Pancreas (tissue), 10 donors: Measurements from ENCODE around the gene ADK. TPM values are rescaled to one million over a fixed set of nuclear protein-coding genes. Genes with fewer than 3 reads are reported as not detected.

Experiments
- ATAC-seq, 4 donors: fragments of 200-7000 bp; cut with Tn5 transposase; one replicate each; pipeline versions ENCODE4 v1.8.0 to v1.9.1; 2020; ENCODE audit warnings: mild to moderate bottlenecking in 4 of 4, moderate library complexity in 4 of 4
- DNase-seq, 6 donors: peaks; one replicate each; pipeline ENCODE4 v3.0.0-alpha.2; 2020
- FAIRE-seq: peaks from 2 replicates; lab custom pipeline; 2012; peaks lifted over from hg19 to GRCh38; lab: Jason Lieb, UNC
- H3K27ac ChIP-seq, 4 donors: fragments of 200-600 bp; sonication (generic); 1 replicate in 3 of 4; 2 replicates in 1 of 4; pipeline versions ENCODE4 v1.5.0 to v1.8.0; 2020
- H3K27me3 ChIP-seq, 4 donors: fragments of 200-600 bp; one replicate each; pipeline ENCODE4 v1.8.0; 2021
- H3K36me3 ChIP-seq, 3 donors: fragments of 200-600 bp; sonication (generic) in 1 of 3; one replicate each; pipeline versions ENCODE4 v1.5.0 to v1.8.0; 2020 to 2021
- H3K4me1 ChIP-seq, 3 donors: fragments of 200-600 bp; one replicate each; pipeline ENCODE4 v1.8.0; 2021
- H3K4me3 ChIP-seq, 4 donors: fragments of 200-600 bp; sonication (generic) in 2 of 4; one replicate each; pipeline versions ENCODE4 v1.5.0 to v1.8.0; 2020 to 2021
- H3K9me3 ChIP-seq, 4 donors: fragments of 200-600 bp; one replicate each; pipeline ENCODE4 v1.8.0; 2021
- CTCF ChIP-seq, 4 donors: fragments of 200-600 bp; sonication (generic) in 3 of 4; IDR thresholded peaks; one replicate each; pipeline versions ENCODE4 v1.5.0 to v1.8.0; 2021; ENCODE audit warnings: antibody characterized with exemption in 4 of 4
- WGBS, 2 donors: extraction: QIAGEN DNeasy Blood & Tissue Kit; methylation state at CpG; one replicate each; pipeline ENCODE4 v1.1.7; 2013; 5-methylcytosine and 5-hydroxymethylcytosine counted together
- intact Hi-C, 3 donors: fragments of 100-400 bp; cut with DNase I; formaldehyde crosslinking; loops; one replicate each; pipeline versions ENCODE4 v1.11.1 to v1.14.2; 2022
- polyA plus RNA-seq, 2 donors: library from polyadenylated mRNA; stranded (reverse); fragments of 200-250 nt; gene quantifications; one replicate each; pipeline ENCODE4 v1.2.3, GENCODE V29; 2013
- total RNA-seq, 6 donors: library from RNA; stranded (reverse); fragmentation: NEBNext Ultra II Directional in 4 of 6; extraction: Animal tissue kit (Norgen Biotek cat#: 25700) in 4 of 6; gene quantifications; one replicate each; pipeline versions ENCODE4 v1.2.1 to v1.2.4, GENCODE V29; 2021 to 2023
- donor health status: healthy with polysubstance abuse.
- donor health status: DM: no; HTN: no; CAD: no; lungs with moderate emphysema.
- donor health status: DM: no; HTN: no; CAD: no.
- donor health status: control.
- donor health status: control.
- donor health status: Bipolar disorder and iron deficiency.
- donor health status: DM: yes; HTN: yes; CAD: no.
- donor health status: DM: no; HTN: no; CAD: no.
- donor health status: DM: no; HTN: no; CAD: no.
- donor health status: DM: yes; HTN: yes; CAD: no.

ADK gene
- total and polyA plus RNA-seq, 8 donors: 6.5 to 17.3 (median 13.4) TPM

GRCh38 chr10:74202356-74202755 lies 51.3 kb downstream of the ADK start:
- Histone ChIP-seq H3K36me3 (no peaks in the 10 kb centered on the region), H3K4me1 (peaks cover 0 to 7% (median 0%) of the 10 kb centered on the region in 3 donors), H3K27ac (no peak overlapping the region), H3K9me3 (no peaks in the 10 kb centered on the region), H3K4me3 (no peak overlapping the region), H3K27me3 (no peaks in the 10 kb centered on the region)
- no peak for DNase-seq
- ATAC-seq: no peak
- intact Hi-C loops: no loop called here
- WGBS, 2 donors: 89 to 95% methylated on average over 2 of the region's 2 CpGs
- no peak for TF ChIP-seq CTCF (IDR thresholded peaks at IDR 0.05)
- no peak for FAIRE-seq

DNA sequence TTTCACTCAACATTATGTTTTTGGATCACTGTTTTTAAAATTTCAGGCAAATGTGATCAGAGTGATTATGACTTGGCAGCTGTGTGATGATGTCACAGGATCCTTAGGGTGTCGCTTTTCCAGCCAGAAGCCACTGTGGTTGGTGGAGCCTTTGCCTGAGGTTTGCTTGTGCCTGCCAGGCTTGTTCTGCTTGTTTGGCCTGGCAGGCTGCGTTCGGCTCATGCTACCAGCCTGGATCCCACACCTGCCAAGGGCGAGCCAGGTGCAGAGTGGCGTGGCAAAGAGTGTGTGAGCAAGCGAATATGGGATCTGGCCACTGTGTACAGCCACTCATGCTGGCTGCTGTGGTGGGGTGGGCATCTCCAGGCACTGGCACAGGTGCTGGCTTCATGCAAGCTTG lies 55.7 kb downstream of the ADK start:
- peak overlapping the region; percentile 1 to 42 (median 20) for H3K27ac ChIP-seq
- TF ChIP-seq CTCF (IDR thresholded peaks at IDR 0.05): no peak
- no peak overlapping the region for H3K4me3 ChIP-seq
- peaks cover 0 to 7% (median 0%) of the 10 kb centered on the region in 3 donors for H3K4me1 ChIP-seq
- intact Hi-C loops: no loop called here
- no peaks in the 10 kb centered on the region for H3K36me3 ChIP-seq
- peak; percentile 42 to 80 (median 67) for DNase-seq
- H3K27me3 ChIP-seq: no peaks in the 10 kb centered on the region
- peak; percentile 91 to 94 (median 92) for ATAC-seq
- FAIRE-seq: no peak
- 24 to 38% methylated on average over 6 of the region's 6 CpGs for WGBS, 2 donors
- H3K9me3 ChIP-seq: no peaks in the 10 kb centered on the region

DNA sequence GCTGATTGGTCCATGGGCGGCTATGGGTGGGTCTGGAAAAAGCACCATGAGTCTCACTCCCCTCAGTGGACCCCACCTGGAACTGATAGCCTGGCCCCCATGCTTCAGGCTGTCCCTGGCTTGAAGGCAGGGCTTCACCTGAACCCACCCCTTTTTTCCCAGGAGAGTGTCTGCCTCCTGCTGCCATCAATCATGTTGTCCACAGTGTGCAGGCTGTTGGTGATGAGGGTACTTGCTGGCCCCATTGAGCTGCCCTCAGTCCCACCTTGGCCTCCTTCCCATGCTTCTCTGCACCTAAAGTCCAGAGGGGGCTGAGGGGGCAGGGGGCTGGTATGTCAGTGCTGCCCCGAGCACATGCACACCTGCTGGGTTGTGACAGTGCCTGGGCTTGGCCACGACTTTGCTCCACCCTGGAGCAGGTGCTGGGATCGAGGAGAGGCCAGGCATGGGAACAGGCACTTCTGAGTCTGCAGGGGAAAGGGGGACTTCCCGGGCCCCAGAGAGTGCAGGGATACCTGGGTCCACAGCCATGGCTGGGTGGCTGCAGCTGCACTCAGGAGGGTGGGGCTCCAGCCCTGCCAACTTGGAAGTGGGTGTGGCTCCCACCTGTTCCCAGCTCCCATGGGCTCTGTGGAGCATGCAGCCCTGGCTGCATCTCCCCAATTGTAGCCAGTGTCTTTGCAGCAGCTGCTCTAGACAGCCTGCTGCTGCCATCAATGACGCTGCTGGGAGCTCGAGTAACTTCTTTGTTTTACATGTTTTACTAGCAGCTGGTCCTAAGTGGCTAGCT lies 56.9 kb downstream of the ADK start:
- peak; percentile 55 to 86 (median 68) for ATAC-seq
- intact Hi-C loops: no loop called here
- Histone ChIP-seq H3K9me3 (no peaks in the 10 kb centered on the region), H3K36me3 (no peaks in the 10 kb centered on the region), H3K27ac (no peak overlapping the region), H3K27me3 (no peaks in the 10 kb centered on the region), H3K4me1 (peaks cover 0 to 7% (median 0%) of the 10 kb centered on the region in 3 donors), H3K4me3 (no peak overlapping the region)
- TF ChIP-seq CTCF (IDR thresholded peaks at IDR 0.05): no peak
- no peak for FAIRE-seq
- DNase-seq: peak; percentile 24 to 67 (median 48)
- 61 to 68% methylated on average over 7 of the region's 7 CpGs for WGBS, 2 donors

GRCh38 chr10:74208997-74209396 lies 58.0 kb downstream of the ADK start:
- H3K4me3 ChIP-seq: no peak overlapping the region
- no peaks in the 10 kb centered on the region for H3K36me3 ChIP-seq
- no peaks in the 10 kb centered on the region for H3K27me3 ChIP-seq
- H3K4me1 ChIP-seq: peaks cover 0 to 7% (median 0%) of the 10 kb centered on the region in 3 donors
- DNase-seq (no peak), FAIRE-seq (no peak), ATAC-seq (no peak)
- H3K9me3 ChIP-seq: no peaks in the 10 kb centered on the region
- no peak for TF ChIP-seq CTCF (IDR thresholded peaks at IDR 0.05)
- intact Hi-C loops: no loop called here
- H3K27ac ChIP-seq: no peak overlapping the region
- 94 to 95% methylated on average over 3 of the region's 3 CpGs for WGBS, 2 donors

GRCh38 chr10:74213019-74213418 lies 62.0 kb downstream of the ADK start:
- no peak for FAIRE-seq
- TF ChIP-seq CTCF (IDR thresholded peaks at IDR 0.05): no peak
- intact Hi-C loops: no loop called here

More at GRCh38 chr10:74213019-74213418, 62.0 kb downstream of the ADK start:
- no peak for DNase-seq
- no peaks in the 10 kb centered on the region for H3K4me1 ChIP-seq
- no peaks in the 10 kb centered on the region for H3K27me3 ChIP-seq
- no peak overlapping the region for H3K27ac ChIP-seq
- 94 to 100% methylated on average over 2 of the region's 2 CpGs for WGBS, 2 donors
- ATAC-seq: no peak
- H3K9me3 ChIP-seq: no peaks in the 10 kb centered on the region
- no peaks in the 10 kb centered on the region for H3K36me3 ChIP-seq
- no peak overlapping the region for H3K4me3 ChIP-seq
